GM19397 (cell line): ENCODE results near the gene VWA5A.
"Not testable (repeated sequence)": the region's sequence is repeated elsewhere in the genome, so short reads cannot be mapped to it uniquely, and the experiment has no call there.

Experiments used
- ATAC-seq: cut with Tn5 transposase; IDR thresholded peaks from one replicate; pipeline ENCODE4 v1.9.1; 2021; ENCODE audit warnings: mild to moderate bottlenecking, moderate library complexity; ENCODE audit not compliant: unreplicated experiment

VWA5A gene

DNA sequence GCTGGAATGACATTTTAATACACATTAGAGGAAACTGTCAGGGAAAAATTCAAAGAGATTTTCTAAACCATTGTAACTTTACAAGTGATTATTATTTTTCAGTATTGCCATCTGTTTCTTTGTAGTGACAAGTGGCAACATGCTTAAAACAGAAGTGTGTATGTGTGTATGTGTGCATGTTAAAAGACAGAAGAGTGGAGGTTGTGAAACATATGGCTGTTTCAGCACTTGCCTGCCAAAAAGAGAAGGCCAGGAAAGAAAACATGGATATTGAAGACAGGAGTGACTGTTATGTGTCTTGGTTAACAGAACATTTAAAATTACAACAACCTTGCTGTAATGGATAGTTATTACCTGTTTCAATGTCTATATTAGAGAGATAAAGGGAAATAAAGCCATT is 24.3 kb upstream of the VWA5A start:
- ATAC-seq = no peak

DNA sequence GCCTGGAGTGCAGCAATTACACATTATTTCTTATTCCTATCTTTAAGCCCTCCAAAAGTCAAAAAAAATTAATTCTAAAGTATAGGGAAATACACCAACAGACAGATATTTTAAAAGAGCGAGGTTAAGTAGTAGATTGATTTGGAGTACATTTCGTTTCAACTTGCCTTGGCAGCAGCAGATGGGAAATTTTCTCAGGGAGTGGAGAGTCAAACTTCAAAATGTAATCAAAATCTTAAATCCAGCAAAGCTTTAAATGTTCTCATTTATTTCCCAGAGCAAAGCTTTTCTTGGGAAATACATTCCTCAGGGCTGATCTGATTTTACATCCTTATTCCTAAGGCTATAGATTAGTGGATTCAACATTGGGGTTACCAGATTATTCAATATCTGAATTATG is 21.9 kb upstream of the VWA5A start:
- ATAC-seq = no peak

DNA sequence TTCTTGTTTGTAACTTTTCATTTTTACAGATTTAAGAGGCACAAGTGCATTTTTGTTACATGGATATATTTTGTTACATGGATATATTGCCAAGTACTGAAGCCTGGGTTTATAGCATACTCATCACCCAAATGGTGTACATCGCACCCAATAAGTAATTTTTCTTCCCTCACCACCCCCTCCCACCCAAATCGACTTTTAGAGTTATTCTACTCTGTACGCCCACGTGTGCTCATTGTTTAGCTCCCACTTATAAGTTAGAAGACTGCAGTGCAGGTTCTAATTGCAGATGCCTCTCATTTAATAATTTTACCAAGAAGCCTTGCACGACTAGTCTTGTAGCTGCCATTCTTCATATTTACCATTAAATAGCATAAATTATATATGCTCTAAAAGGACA is 20.5 kb upstream of the VWA5A start:
- ATAC-seq = no peak

DNA sequence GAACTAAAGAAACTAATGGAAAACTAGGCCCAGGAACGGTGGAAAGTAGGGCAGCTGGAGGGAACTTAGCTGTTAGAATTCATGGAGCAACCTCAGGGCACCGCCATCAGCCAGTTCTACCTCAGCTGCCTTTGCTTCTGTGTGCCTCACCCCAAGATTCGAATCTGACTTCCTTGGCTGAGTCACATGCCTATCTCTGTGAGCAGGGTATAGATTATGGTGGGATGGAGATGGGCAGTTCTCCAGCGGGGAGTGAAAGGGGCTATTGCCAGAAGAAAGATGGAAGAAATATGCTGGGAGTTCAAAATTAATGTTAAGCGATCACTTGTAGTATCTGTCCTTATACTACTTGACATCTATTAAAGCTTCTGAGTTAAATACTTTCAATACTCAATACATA is 18.9 kb upstream of the VWA5A start:
- no peak for ATAC-seq

DNA sequence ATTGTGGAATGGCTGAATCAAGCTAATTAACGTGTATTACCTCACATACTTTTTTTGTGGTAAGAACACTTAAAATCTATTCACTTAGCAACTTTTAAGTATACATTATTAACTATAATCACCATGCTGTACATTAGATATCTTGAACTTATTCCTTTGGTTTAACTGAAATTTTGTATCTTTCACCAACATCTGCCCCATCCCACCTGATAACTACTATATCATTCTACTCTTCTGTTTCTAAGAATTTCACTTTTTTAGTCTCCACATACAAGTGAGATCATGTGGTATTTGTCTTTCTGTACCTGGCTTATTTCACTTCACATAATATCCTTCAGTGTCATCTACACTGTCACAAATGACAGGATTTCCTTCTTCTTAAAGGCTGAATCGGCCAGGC is 17.1 kb upstream of the VWA5A start:
- no peak for ATAC-seq

DNA sequence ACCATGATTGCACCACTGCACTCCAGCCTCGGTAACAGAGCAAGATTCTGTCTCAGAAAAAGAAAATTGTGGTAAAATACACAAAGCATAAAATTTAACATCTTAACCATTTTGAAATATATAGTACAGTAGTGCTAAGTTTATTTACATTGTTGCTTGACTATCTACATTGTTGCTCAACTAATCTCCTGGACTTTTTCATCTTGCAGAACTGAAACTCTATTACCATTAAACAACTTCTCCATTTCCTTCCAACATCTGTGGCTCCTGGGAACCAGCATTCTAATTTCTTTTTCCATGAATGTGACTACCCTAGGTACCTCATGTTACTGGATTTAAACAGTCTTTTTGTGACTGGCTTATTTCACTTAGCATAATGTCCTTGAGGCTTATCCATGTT is 13.5 kb upstream of the VWA5A start:
- ATAC-seq = no peak

DNA sequence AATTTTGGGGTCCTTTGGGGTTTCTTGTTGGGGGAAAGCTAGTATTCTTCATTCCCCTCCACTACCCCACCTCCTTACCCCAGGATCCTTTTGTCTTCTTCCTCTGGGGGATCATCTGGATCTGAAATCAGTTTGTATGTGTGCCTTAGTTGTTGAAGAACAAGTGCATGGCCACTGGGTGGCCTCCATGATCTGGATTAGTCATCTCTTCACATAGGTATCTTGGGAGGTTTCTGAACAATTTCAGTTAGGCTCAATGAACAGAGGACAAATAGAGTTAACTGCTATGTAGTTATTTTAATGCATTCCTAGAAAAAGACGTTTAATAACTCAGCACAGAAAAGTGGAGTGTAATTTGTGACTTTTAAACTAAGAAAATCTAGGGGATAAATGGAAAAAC is 7.1 kb upstream of the VWA5A start:
- ATAC-seq = no peak

DNA sequence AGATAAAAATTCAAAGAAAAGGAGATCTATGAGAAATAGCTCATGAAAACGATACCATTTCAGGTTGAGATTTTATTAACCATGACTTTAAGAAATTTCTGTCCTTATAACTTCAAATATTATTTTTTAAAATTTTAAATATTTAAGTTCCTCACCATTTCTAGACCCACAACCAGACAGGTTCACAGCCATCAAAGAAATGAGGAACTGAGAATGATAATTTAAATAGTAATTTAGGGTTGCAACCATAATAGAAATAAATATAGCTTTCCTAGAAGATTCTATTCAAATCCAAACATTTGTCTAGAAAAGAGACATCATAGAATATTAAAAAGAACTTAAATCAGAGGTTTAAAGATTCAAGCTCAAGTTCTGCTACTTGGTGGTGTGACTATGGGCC is 5.9 kb upstream of the VWA5A start:
- ATAC-seq = no peak

DNA sequence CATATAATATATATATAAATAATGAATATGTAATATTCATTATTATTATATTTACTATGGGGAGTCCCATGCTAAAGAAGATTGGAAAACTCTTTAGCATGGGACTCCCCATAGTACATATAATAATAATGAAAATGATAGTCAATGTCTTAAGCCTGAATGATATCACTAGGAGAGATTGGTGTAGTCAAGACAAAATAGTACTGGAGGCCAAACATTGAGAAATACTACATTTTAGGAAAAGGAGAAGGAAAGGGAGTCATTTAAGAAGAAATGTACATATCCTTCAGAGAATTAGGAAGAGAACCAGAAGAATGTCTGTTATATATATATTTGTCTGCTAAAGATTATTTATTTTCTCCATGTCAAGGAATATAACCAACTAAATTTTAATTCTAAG is 5.0 kb upstream of the VWA5A start:
- ATAC-seq = no peak

DNA sequence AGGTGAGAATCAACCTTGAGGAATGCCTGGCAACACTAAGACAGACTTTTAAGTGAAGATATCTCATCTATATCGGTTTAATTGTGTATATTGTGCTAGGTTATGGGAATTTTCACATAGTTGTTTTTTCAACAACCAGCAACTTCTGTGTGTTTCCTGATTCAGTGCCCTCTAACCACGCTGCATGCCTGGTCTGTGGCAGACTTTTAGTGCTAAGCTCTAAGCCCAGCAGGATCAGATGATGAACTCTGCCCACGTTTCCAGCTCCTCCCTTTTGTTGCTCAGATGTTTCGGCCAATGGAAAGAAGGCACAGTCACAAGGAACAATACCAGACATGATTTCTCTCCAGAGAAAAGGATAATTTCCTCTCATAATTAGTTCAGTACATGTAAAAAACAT is 1.4 kb upstream of the VWA5A start:
- no peak for ATAC-seq

DNA sequence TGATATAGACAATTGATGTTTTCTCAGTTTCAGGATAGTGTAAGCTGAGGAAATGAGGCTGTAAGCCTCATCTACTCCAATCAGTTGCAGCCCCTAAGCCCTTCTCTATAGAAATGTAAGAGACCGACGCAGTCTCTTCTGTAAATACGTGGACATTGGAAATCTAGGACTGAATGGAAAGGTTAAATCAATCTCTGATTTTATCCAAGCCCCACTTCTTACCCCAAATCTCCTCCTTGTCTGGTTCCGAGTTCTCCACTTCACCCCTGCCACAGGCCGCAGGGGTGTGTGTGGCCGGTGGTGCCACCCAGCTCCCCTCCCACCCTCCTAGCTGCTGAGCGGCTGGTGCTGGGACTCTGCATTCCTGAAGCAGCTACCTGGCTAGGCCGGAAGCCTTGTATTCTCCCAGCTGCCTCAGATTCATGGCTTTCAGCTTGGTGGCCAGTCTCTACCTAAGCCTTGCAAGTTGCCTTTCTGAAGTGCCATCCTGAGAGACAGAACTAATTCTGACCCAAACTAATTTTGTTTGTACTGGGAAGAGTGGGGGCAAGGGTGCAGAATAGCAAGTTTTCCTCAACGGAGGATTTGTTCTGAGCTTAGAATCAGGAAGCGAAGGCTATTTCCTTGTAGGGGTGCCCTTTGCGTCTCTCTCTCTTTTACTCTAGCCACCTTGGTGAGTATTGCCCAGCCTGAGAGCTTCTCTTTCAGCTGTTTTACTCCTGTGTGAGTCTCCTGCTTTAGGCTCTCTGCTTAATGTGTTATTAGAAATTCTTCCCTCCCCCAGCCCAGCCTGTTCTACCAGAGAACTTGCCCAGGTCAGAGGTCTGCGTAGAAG is 749 bp downstream of the VWA5A start:
- no peak for ATAC-seq

DNA sequence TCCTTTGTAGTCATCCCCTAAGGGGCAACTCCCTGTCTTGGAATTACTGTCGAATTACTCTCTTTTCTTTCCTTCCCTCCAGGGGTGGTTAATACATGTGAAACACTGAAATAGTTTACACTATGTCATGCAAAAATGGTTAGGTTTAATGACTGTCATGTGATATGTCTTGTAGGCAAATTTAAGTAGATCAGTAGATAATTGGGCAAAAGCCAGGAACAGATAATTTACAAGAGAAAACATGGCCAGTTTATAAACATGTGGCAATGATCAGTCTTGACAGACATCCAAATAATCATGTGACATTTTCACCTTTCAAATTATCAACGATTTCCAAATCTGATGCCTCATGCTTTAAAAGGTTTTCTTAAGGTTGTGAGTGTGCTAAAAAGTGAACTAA is 3.9 kb downstream of the VWA5A start:
- ATAC-seq = no peak

DNA sequence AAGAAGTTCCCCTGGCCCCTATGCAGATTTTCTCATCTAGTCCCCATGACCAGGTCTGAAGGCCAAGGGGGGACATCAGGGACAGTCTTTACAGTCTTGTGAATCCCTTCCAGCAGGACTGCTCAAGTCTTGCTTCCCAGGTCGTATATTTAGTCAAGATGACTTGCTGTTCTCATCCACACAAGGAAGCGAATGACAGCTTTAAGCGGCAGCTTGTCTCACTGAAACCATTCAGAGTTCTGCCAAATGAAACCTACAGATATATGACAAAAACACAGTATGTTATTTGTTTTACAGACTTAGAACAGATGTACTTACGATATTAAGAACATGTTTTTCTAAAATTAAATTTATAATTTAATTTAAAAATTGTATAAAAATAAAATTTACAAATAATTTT is 5.6 kb downstream of the VWA5A start:
- ATAC-seq = no peak

DNA sequence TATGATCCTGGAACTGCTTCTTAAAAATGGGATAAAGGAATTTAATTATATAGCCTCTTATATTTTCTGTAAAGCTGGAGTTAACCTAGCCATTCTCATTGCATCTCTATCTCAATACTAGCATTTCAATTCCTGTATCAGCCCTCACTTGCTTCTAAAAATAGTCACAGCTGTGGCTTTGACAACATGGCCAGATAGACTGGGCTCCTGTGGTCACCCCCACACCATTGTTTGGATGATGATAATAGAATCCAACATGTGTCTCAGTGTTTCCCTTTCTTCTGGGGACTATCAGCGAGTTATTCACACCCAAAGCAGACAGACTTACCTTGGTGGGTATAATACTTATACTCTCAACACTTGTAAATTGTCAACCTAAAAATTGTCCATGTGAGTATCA is 6.9 kb downstream of the VWA5A start:
- ATAC-seq = no peak

DNA sequence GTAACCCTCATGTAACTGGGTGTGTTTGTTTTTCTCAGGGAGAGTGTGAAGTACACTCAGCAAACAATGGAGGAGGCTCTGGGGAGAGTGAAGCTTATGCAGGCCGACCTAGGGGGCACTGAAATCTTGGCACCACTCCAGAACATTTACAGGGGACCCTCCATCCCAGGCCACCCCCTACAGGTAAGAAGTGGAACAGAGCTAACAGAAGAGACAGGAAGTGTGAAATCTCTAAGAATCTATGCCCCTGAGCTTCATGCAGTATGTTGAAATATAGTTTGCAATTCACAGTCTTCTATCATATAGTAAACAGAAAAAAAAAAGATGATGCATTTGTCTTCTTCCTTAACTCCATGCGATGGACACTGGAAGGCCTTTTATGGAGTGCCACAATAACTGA is 8.4 kb downstream of the VWA5A start:
- no peak for ATAC-seq

DNA sequence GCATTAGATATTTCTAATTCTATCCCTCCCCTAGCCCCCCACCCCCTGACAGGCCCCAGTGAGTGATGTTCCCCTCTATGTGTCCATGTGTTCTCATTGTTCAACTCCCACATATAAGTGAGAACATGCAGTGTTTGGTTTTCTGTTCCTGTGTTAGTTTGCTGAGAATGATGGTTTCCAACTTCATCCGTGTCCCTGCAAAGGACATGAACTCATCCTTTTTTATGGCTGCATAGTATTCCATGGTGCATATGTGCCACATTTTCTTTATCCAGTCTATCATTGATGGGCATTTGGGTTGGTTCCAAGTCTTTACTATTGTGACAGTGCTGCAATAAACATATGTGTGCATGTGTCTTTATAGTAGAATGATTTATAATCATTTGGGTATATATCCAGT is 11.9 kb downstream of the VWA5A start:
- not testable (repeated sequence) for ATAC-seq

DNA sequence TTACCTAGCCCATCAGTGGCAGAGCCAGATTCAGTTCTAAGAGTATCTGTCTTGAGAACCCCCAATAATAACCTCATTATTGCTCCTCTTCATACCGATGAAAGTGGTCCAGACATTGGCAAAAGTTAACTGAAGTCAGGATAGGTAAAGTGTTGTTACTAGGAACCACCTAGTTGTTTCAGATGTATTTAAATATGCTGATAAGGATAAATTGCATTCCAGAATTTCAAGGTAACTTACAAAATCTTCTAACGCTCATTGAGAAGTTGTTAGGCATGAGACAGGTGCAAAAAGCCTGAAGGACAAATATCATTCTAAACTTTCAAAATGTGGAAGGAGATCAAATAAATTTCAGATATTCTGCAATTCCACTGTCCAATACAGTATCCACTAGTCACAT is 27.8 kb downstream of the VWA5A start:
- no peak for ATAC-seq

DNA sequence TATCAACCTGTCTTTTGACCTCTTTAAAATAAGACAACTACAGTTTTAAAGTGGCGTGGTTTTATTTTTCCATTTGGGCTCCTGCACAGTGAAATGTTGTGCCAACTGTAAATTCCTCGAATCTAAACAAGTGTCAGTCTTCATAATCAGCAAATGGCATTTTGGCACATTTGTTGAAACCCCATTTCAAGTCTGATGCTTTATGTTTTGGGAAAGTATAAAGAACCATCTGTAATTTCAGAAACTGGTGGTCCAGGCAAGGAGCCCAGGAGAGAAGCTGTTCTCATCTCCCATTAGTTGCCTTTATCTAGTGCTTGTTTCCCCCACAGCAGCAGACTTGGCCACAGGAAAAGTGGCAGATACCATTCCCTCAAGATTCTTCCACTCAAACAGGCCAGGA is 32.7 kb downstream of the VWA5A start:
- no peak for ATAC-seq

DNA sequence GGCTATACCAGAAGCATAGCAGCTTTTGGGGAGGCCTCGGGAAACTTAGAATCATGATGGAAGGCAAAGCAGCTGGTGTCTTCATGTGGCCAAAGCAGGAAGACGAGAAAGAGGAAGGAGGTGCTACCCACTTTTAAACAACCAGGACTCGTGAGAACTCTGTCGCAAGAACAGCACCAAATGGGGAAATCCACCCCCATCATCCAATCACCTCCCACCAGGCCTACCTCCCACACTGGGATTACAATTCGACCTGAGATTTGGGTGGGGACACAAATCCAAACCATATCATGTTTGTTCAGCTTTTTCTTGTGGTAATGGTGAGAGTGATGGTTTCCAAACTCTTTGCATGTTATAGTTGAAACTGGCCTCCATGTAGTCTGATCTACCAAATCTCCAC is 35.4 kb downstream of the VWA5A start:
- no peak for ATAC-seq

DNA sequence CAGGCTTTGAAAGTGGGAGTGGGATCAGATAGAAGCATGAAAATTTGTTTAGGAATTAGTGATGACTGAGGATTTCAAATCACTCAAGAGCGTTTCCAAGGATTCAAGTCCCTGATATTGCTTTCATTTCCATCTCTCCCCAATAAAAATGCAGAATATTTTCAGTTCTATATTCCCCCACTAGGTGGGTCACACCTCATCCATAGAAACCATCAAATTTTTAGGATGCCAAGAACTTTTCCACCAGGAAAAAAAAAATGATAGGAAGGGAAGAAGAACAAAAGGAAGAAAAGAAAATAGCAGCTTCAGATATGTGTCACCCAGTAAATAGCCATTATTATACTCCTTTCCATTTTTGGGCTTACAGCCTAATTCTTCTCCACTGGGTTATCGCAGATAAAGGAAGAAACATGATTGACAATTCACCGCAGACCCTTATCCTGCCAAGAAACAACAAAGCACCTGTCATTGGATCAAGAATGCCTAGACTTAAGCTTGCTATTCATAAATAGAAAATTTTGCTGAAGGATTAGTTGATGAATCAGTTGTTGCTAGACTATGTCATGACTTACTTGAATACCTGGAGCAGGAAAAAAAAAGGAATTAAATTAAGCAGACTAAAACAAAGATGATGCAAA is 37.6 kb downstream of the VWA5A start:
- ATAC-seq = no peak

DNA sequence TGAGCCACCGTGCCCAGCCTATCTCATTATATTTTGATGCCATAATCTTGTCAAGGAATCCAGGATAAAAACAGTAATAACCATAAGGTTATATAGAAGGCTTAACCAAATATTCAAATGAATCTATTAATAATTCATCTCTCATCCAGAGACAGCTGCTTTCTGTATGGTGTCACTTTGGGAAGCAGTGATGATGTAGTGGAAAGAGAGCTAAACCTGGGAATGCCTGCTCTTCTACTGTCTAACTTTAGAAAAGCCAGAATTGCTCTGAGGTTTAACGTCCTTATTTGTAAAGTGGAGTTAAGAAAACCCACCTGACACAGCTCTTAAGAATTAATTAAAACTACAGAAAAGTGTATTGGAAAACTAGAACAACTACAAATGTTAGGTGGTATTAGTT is 38.6 kb downstream of the VWA5A start:
- no peak for ATAC-seq

DNA sequence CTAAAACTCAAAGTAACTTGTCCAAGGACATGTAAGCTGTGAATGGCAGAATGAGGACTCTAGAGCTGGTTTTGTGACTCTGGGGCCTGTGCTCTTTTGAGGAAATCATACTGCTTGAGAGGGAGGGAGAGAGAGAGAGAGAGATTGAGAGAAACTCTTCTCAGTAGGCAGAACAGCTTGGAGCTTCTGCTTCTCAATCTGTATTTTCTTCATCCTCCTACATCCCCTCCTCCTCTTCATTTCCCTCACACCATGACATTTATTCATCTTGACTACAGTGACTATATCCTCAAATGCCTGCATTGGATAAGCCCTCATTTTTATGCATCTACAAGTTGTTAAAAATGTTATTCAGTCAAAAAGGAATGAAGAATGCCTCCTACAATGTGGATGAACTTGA is 44.2 kb downstream of the VWA5A start:
- no peak for ATAC-seq

DNA sequence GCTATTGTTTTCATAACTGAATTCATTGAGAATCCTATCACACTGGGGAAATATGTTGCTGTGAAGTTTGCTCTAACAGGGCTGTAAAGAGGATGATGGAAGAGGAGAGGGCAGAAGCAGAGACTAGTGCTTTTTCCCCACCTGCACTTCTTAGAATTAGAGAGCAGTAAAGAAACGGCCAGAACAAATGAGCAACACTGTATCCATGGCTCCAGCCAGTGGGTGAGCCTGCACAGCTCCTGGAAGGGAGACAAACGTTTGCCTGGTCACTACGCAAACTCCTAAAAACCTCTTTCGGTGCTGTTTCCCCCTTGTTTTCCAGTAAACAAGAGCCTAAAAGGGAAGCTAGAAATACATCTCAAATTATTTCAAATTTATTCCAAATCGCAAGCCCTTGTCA is 45.7 kb downstream of the VWA5A start:
- no peak for ATAC-seq
